CD14-positive monocyte (primary cell): Measurements from ENCODE around the gene CD4. TPM values are rescaled to one million over a fixed set of nuclear protein-coding genes. Genes with fewer than 3 reads are reported as not detected.

Experiments used
- DNase-seq, 3 donors: peaks; one replicate each; pipeline ENCODE4 v3.0.0-alpha.2; 2011 to 2022
- H2AFZ ChIP-seq: 2 replicates; pipeline ENCODE4 v1.6.0; 2012; ENCODE audit warnings: mild to moderate bottlenecking, low read depth, low read length, inconsistent platforms; ENCODE audit not compliant: insufficient read depth, poor library complexity, severe bottlenecking
- H3K27ac ChIP-seq, 2 donors: 1 replicate in 1 of 2; 2 replicates in 1 of 2; pipeline ENCODE4 v1.5.1; 2012 to 2013; ENCODE audit warnings: low read length in 2 of 2, control low read depth in 1 of 2, inconsistent platforms in 1 of 2, low read depth in 1 of 2, mild to moderate bottlenecking in 1 of 2
- H3K27me3 ChIP-seq, 2 donors: one replicate each; pipeline versions ENCODE4 v1.6.0 to v1.6.1; 2011 to 2013; ENCODE audit warnings: low read length in 2 of 2; ENCODE audit not compliant: control insufficient read depth in 2 of 2, insufficient read depth in 2 of 2
- H3K36me3 ChIP-seq, 2 donors: replicated peaks in 1 of 2; 1 replicate in 1 of 2; 2 replicates in 1 of 2; pipeline versions ENCODE4 v1.5.1 to v1.6.1; 2012 to 2013; ENCODE audit warnings: low read length in 2 of 2, control low read depth in 1 of 2, inconsistent platforms in 1 of 2, mild to moderate bottlenecking in 1 of 2; ENCODE audit not compliant: insufficient read depth in 2 of 2, control insufficient read depth in 1 of 2
- H3K4me1 ChIP-seq, 2 donors: 1 replicate in 1 of 2; 2 replicates in 1 of 2; pipeline versions ENCODE4 v1.5.1 to v1.6.1; 2012 to 2013; ENCODE audit warnings: low read length in 2 of 2, control low read depth in 1 of 2, inconsistent platforms in 1 of 2, mild to moderate bottlenecking in 1 of 2, moderate library complexity in 1 of 2; ENCODE audit not compliant: insufficient read depth in 2 of 2, control insufficient read depth in 1 of 2
- H3K4me2 ChIP-seq: replicated peaks from 2 replicates; pipeline ENCODE3; 2012; ENCODE audit warnings: low read length, moderate library complexity, mild to moderate bottlenecking; ENCODE audit not compliant: poor library complexity, severe bottlenecking; ENCODE audit errors: extremely low read depth
- H3K4me3 ChIP-seq, 3 experiments: fragments of 200-600 bp in 1 of 3; sonication (generic) in 1 of 3; replicated peaks in 1 of 3; 1 replicate in 2 of 3; 2 replicates in 1 of 3; pipeline ENCODE4 v1.5.1; 2011 to 2013; ENCODE audit warnings: low read length in 3 of 3, mild to moderate bottlenecking in 3 of 3, control low read depth in 2 of 3, low read depth in 2 of 3, inconsistent platforms in 1 of 3, moderate library complexity in 1 of 3
- H3K79me2 ChIP-seq: 2 replicates; pipeline ENCODE4 v1.6.0; 2012; ENCODE audit warnings: mild to moderate bottlenecking, control low read depth, inconsistent platforms, low read length, moderate library complexity; ENCODE audit not compliant: insufficient read depth
- H3K9ac ChIP-seq: 2 replicates; pipeline ENCODE4 v1.6.0; 2017; ENCODE audit warnings: low read length, mild to moderate bottlenecking; ENCODE audit not compliant: insufficient read depth, poor library complexity, severe bottlenecking
- H3K9me3 ChIP-seq, 2 donors: replicated peaks in 1 of 2; 1 replicate in 1 of 2; 2 replicates in 1 of 2; pipeline versions ENCODE4 v1.5.1 to v1.6.1; 2012 to 2013; ENCODE audit warnings: low read length in 2 of 2, control low read depth in 1 of 2; ENCODE audit not compliant: control insufficient read depth in 1 of 2, insufficient read depth in 1 of 2
- H4K20me1 ChIP-seq: 2 replicates; pipeline ENCODE4 v1.6.0; 2012; ENCODE audit warnings: mild to moderate bottlenecking, low read length, control low read depth, moderate library complexity; ENCODE audit not compliant: insufficient read depth
- H3K27ac Mint-ChIP-seq, 7 donors: one replicate each; pipeline ENCODE4 v1.8.0; 2020; ENCODE audit warnings: mild to moderate bottlenecking in 7 of 7, mixed read lengths in 7 of 7, moderate library complexity in 6 of 7, inconsistent platforms in 2 of 7
- H3K27me3 Mint-ChIP-seq, 3 donors: one replicate each; pipeline ENCODE4 v1.8.0; 2021 to 2022; ENCODE audit warnings: low read depth in 3 of 3, mild to moderate bottlenecking in 3 of 3, mixed read lengths in 3 of 3, moderate library complexity in 3 of 3, inconsistent platforms in 1 of 3
- H3K36me3 Mint-ChIP-seq, 2 donors: one replicate each; pipeline ENCODE4 v1.8.0; 2020; ENCODE audit warnings: mixed read lengths in 2 of 2, inconsistent platforms in 1 of 2, mild to moderate bottlenecking in 1 of 2
- H3K4me1 Mint-ChIP-seq: one replicate; pipeline ENCODE4 v1.8.0; 2020; ENCODE audit warnings: mild to moderate bottlenecking, mixed read lengths
- H3K4me3 Mint-ChIP-seq, 2 donors: one replicate each; pipeline ENCODE4 v1.8.0; 2020; ENCODE audit warnings: mild to moderate bottlenecking in 2 of 2, mixed read lengths in 2 of 2, moderate library complexity in 1 of 2
- H3K9me3 Mint-ChIP-seq, 7 donors: one replicate each; pipeline ENCODE4 v1.8.0; 2020 to 2022; ENCODE audit warnings: mixed read lengths in 7 of 7, mild to moderate bottlenecking in 6 of 7, moderate library complexity in 6 of 7, inconsistent platforms in 2 of 7
- WGBS: methylation state at CpG from one replicate; pipeline ENCODE4 v1.1.5; 2013; ENCODE audit warnings: missing lambda C conversion rate; ENCODE audit not compliant: insufficient coverage; 5-methylcytosine and 5-hydroxymethylcytosine counted together
- intact Hi-C, 2 donors: fragments of 100-400 bp; cut with micrococcal nuclease; formaldehyde crosslinking; loops; one replicate each; pipeline versions ENCODE4 v1.15.0 to v1.15.1; 2023
- polyA plus RNA-seq, 3 donors: library from polyadenylated mRNA; depleted of rRNA in 1 of 3; unstranded in 2 of 3; stranded (reverse) in 1 of 3; fragments of 300-500 nt in 2 of 3; fragments of >200 nt in 1 of 3; fragmentation: Illumina TruSeq in 2 of 3; gene quantifications; 1 replicate in 2 of 3; 2 replicates in 1 of 3; pipeline ENCODE4 v1.2.3, GENCODE V29; 2012 to 2021
- TF ChIP-seq, protein P1 (sequence below): fragments of 200-600 bp; IDR thresholded peaks from one replicate; pipeline ENCODE4 v1.8.0; 2022; ENCODE audit warnings: antibody characterized with exemption, mild to moderate bottlenecking

CD4 gene
- polyA plus RNA-seq, 3 donors, result 261 to 371 (median 269) TPM

DNA sequence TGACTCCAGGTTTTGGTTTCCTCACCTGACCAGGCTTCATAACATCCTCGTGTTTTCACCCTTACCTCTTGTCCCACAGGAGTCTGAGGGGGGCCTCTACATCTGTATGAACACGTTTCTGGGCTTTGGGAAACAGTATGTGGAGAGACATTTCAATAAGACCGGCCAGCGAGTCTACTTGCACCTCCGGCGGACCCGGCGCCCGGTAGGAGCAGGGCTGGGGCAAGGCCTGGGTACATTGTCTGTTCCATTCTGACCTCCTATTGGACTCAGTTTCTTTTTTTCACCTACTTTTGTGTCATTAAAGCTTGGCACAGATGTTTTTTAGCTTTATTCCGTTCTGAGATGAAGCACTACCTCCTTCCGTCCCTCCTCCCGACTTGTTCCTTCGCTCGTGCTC, 66.0 kb downstream of the CD4 start:
- WGBS, result 96% methylated on average over 12 of the region's 14 CpGs
- no peaks in the 10 kb centered on the region for H3K27me3 ChIP-seq
- H3K4me1 ChIP-seq, result peaks cover 20 to 25% of the 10 kb centered on the region in 2 donors
- Mint-ChIP-seq H3K27me3 (no peaks in the 10 kb centered on the region), H3K27ac (no peak overlapping the region), H3K36me3 (peaks cover 56% of the 10 kb centered on the region in 2 donors), H3K4me1 (peaks cover 19% of the 10 kb centered on the region), H3K9me3 (peaks cover 0 to 1% (median 0%) of the 10 kb centered on the region in 7 donors), H3K4me3 (no peak overlapping the region)
- H3K36me3 ChIP-seq, result peaks cover 50 to 57% of the 10 kb centered on the region in 2 donors
- H3K79me2 ChIP-seq, result peaks cover 33% of the 10 kb centered on the region
- no peak overlapping the region for H3K27ac ChIP-seq
- no peak overlapping the region for H3K9ac ChIP-seq
- no peak overlapping the region for H2AFZ ChIP-seq
- TF ChIP-seq, protein P1, sequence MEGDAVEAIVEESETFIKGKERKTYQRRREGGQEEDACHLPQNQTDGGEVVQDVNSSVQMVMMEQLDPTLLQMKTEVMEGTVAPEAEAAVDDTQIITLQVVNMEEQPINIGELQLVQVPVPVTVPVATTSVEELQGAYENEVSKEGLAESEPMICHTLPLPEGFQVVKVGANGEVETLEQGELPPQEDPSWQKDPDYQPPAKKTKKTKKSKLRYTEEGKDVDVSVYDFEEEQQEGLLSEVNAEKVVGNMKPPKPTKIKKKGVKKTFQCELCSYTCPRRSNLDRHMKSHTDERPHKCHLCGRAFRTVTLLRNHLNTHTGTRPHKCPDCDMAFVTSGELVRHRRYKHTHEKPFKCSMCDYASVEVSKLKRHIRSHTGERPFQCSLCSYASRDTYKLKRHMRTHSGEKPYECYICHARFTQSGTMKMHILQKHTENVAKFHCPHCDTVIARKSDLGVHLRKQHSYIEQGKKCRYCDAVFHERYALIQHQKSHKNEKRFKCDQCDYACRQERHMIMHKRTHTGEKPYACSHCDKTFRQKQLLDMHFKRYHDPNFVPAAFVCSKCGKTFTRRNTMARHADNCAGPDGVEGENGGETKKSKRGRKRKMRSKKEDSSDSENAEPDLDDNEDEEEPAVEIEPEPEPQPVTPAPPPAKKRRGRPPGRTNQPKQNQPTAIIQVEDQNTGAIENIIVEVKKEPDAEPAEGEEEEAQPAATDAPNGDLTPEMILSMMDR, result no peak
- no peak for DNase-seq
- intact Hi-C loops, result loop anchor here in 1 of 2 donors (5.0 to 10.0 kb wide), 2 partner anchors 49 to 117 kb away; partner anchors contain the start of genes EMG1, LRRC23 and PHB2
- H3K4me2 ChIP-seq, result no peak overlapping the region
- H3K9me3 ChIP-seq, result no peaks in the 10 kb centered on the region
- H4K20me1 ChIP-seq, result peaks cover 9% of the 10 kb centered on the region
- H3K4me3 ChIP-seq, result no peak overlapping the region

DNA sequence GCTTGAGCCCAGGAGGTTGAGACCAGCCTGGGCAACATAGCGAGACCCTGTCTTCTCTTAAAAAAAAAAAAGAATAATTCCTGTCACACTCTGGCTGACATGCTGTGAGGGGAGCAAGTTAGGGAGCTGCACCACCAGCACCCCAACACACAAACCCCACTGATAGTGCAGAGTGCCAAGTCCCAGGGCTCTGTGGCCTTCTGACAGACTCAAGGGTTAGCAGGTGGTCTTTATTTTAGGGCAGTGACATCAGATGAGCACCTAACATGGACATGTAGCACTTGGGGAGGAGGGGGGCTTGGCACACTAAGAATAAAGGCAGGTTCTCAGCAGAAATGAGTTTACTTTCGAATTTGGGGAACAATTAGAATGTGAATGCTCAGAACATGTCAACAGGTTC, 69.5 kb downstream of the CD4 start:
- H3K27ac Mint-ChIP-seq, result no peak overlapping the region
- Histone ChIP-seq H3K4me2 (no peak overlapping the region), H3K27ac (no peak overlapping the region), H3K4me1 (no peaks in the 10 kb centered on the region), H3K9ac (no peak overlapping the region), H3K27me3 (no peaks in the 10 kb centered on the region), H3K4me3 (no peak overlapping the region), H3K79me2 (peaks cover 14% of the 10 kb centered on the region), H2AFZ (no peak overlapping the region), H3K36me3 (peaks cover 84 to 91% of the 10 kb centered on the region in 2 donors), H4K20me1 (peaks cover 9% of the 10 kb centered on the region), H3K9me3 (no peaks in the 10 kb centered on the region)
- peaks cover 0 to 1% (median 0%) of the 10 kb centered on the region in 7 donors for H3K9me3 Mint-ChIP-seq
- 100% methylated on average over 1 of the region's 2 CpGs for WGBS
- intact Hi-C loops, result loop anchor here in 1 of 2 donors (5.0 to 10.0 kb wide), 2 partner anchors 46 to 114 kb away; partner anchors contain the start of genes EMG1, LRRC23 and PHB2
- peaks cover 87 to 90% of the 10 kb centered on the region in 2 donors for H3K36me3 Mint-ChIP-seq
- TF ChIP-seq, protein P1, result no peak
- H3K27me3 Mint-ChIP-seq, result peaks cover 0 to 3% (median 0%) of the 10 kb centered on the region in 3 donors
- peaks cover 3% of the 10 kb centered on the region for H3K4me1 Mint-ChIP-seq
- H3K4me3 Mint-ChIP-seq, result no peak overlapping the region
- DNase-seq, result no peak
